GM12878 (cell line): ENCODE measurements around the gene GSPT1.

Experiments used
- CEBPB ChIP-seq, 2 experiments: fragments of 150-350 bp in 1 of 2; IDR thresholded peaks; 2 replicates each; pipeline ENCODE4 v1.6.1; 2012 to 2014; ENCODE audit warnings: low read depth in 2 of 2, low read length in 2 of 2, borderline replicate concordance in 1 of 2, inconsistent platforms in 1 of 2
- ELK1 ChIP-seq: IDR thresholded peaks from 2 replicates; pipeline ENCODE4 v1.6.1; 2012; ENCODE audit warnings: low read depth, low read length, improper control_type of control experiment
- ETV6 ChIP-seq, 2 experiments: fragments of 450-650 bp in 1 of 2; IDR thresholded peaks in 1 of 2; conservative IDR thresholded peaks in 1 of 2; 2 replicates each; pipeline ENCODE4 v1.6.1; 2014; ENCODE audit warnings: antibody characterized with exemption in 1 of 2, borderline replicate concordance in 1 of 2, low read depth in 1 of 2, mild to moderate bottlenecking in 1 of 2, moderate library complexity in 1 of 2
- EZH2 ChIP-seq: IDR thresholded peaks from 2 replicates; pipeline ENCODE4 v1.6.1; 2012; ENCODE audit warnings: low read depth, mild to moderate bottlenecking, control low read depth, inconsistent platforms, low read length, borderline replicate concordance; ENCODE audit not compliant: control insufficient read depth
- POLR2A ChIP-seq: IDR thresholded peaks from 2 replicates; pipeline ENCODE4 v1.6.1; 2011; ENCODE audit warnings: low read depth, mild to moderate bottlenecking, low read length
- RFX5 ChIP-seq: IDR thresholded peaks from 2 replicates; pipeline ENCODE4 v1.6.1; 2011; ENCODE audit warnings: low read depth, low read length, improper control_type of control experiment
- SIN3A ChIP-seq: IDR thresholded peaks from 2 replicates; pipeline ENCODE4 v1.6.1; 2012; ENCODE audit warnings: low read depth, low read length, improper control_type of control experiment
- ZNF24 ChIP-seq: fragments of 450-650 bp; IDR thresholded peaks from 2 replicates; pipeline ENCODE4 v1.6.1; 2017; ENCODE audit warnings: antibody characterized with exemption, mild to moderate bottlenecking
- TF ChIP-seq, protein P1 (sequence below), 3 experiments: IDR thresholded peaks in 2 of 3; conservative IDR thresholded peaks in 1 of 3; 2 replicates each; pipeline ENCODE4 v1.5.1; 2011; ENCODE audit warnings: low read depth in 3 of 3, low read length in 3 of 3, mild to moderate bottlenecking in 3 of 3, control low read depth in 2 of 3, moderate library complexity in 2 of 3, inconsistent platforms in 1 of 3, mixed read lengths in 1 of 3; ENCODE audit not compliant: control insufficient read depth in 2 of 3, insufficient read depth in 1 of 3; ENCODE audit errors: extremely low read depth in 1 of 3

GRCh38 chr16:11915644-11916523 lies at the start of gene GSPT1:
- TF ChIP-seq, protein P1, sequence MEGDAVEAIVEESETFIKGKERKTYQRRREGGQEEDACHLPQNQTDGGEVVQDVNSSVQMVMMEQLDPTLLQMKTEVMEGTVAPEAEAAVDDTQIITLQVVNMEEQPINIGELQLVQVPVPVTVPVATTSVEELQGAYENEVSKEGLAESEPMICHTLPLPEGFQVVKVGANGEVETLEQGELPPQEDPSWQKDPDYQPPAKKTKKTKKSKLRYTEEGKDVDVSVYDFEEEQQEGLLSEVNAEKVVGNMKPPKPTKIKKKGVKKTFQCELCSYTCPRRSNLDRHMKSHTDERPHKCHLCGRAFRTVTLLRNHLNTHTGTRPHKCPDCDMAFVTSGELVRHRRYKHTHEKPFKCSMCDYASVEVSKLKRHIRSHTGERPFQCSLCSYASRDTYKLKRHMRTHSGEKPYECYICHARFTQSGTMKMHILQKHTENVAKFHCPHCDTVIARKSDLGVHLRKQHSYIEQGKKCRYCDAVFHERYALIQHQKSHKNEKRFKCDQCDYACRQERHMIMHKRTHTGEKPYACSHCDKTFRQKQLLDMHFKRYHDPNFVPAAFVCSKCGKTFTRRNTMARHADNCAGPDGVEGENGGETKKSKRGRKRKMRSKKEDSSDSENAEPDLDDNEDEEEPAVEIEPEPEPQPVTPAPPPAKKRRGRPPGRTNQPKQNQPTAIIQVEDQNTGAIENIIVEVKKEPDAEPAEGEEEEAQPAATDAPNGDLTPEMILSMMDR (IDR thresholded peaks at IDR 0.05 in 2 of 3, conservative IDR thresholded peaks at IDR 0.05 in 1 of 3; ENCODE audit: control insufficient read depth in 2 of 3, extremely low read depth in 1 of 3, insufficient read depth in 1 of 3, low read depth in 3 of 3, low read length in 3 of 3), result 0 out of 6 replicates have a peak, but pooled peaks of 2 of the 3 experiments have one; percentile 16 to 17
- 0 out of 4 replicates have a peak, but pooled peaks of 1 of the 2 experiments have one; percentile 20 for TF ChIP-seq ETV6 (conservative IDR thresholded peaks at IDR 0.05 in 1 of 2, IDR thresholded peaks at IDR 0.05 in 1 of 2; ENCODE audit: borderline replicate concordance in 1 of 2, low read depth in 1 of 2)
- TF ChIP-seq EZH2, result no peak
- TF ChIP-seq POLR2A, result peak; percentile 92
- peak; percentile 97 for TF ChIP-seq ELK1
- peak; percentile 86 for TF ChIP-seq SIN3A
- TF ChIP-seq ZNF24, result no peak
- no peak for TF ChIP-seq CEBPB (IDR thresholded peaks at IDR 0.05; ENCODE audit: borderline replicate concordance in 1 of 2, low read depth in 2 of 2, low read length in 2 of 2)
- TF ChIP-seq RFX5, result no peak
